ENCODE results near the gene FXYD6.

GRCh38 chr11:117851106-117851505, 25.4 kb downstream of the FXYD6 start:
- no peak for TF ChIP-seq CTCF (IDR thresholded peaks at IDR 0.05)
- TF ChIP-seq POLR2A (IDR thresholded peaks at IDR 0.05): no peak

Measured in Peyer's patch (tissue), 4 donors.